Cortex of kidney (tissue), 1 donor: ENCODE results near the gene DENND4C.
"Not testable (repeated sequence)": the region's sequence is repeated elsewhere in the genome, so short reads cannot be mapped to it uniquely, and the experiment has no call there.

Experiments used
- DNase-seq: peaks from one replicate; lab custom pipeline; 2025; lab: John Stamatoyannopoulos, UW

The DENND4C gene

GRCh38 chr9:19372567-19372966 lies 142.1 kb downstream of the DENND4C start:
- no peak for DNase-seq

- no peak for DNase-seq
Measured at GRCh38 chr9:19373527-19373926, 143.0 kb downstream of the DENND4C start.

- no peak for DNase-seq
Measured at GRCh38 chr9:19375538-19375937, 145.0 kb downstream of the DENND4C start.

- no peak for DNase-seq
Measured at GRCh38 chr9:19376931-19377330, 146.4 kb downstream of the DENND4C start.

GRCh38 chr9:19378164-19378563 lies 147.7 kb downstream of the DENND4C start:
- no peak for DNase-seq

GRCh38 chr9:19378647-19379046 lies 148.2 kb downstream of the DENND4C start:
- no peak for DNase-seq

- DNase-seq, result no peak
Measured at GRCh38 chr9:19379283-19379682, 148.8 kb downstream of the DENND4C start.

- DNase-seq, result no peak
Measured at GRCh38 chr9:19379697-19380046, 149.2 kb downstream of the DENND4C start.

- no peak for DNase-seq
Measured at GRCh38 chr9:19380826-19381075, 150.3 kb downstream of the DENND4C start.

- DNase-seq, result no peak
Measured at GRCh38 chr9:19381656-19382055, 151.2 kb downstream of the DENND4C start.

- not testable (repeated sequence) for DNase-seq
Measured at GRCh38 chr9:19385212-19385611, 154.7 kb downstream of the DENND4C start.

- DNase-seq, result no peak
Measured at GRCh38 chr9:19385786-19386501, 155.5 kb downstream of the DENND4C start.

GRCh38 chr9:19386502-19387044 lies 156.1 kb downstream of the DENND4C start:
- no peak for DNase-seq

- no peak for DNase-seq
Measured at GRCh38 chr9:19387317-19387716, 156.8 kb downstream of the DENND4C start.

- not testable (repeated sequence) for DNase-seq
Measured at GRCh38 chr9:19389539-19389938, 159.0 kb downstream of the DENND4C start.

- DNase-seq, result no peak
Measured at GRCh38 chr9:19397845-19398244, 167.4 kb downstream of the DENND4C start.

GRCh38 chr9:19403231-19403630 lies 172.7 kb downstream of the DENND4C start:
- DNase-seq, result not testable (repeated sequence)

- no peak for DNase-seq
Measured at GRCh38 chr9:19404283-19405075, 174.0 kb downstream of the DENND4C start.

- no peak for DNase-seq
Measured at GRCh38 chr9:19405771-19406170, 175.3 kb downstream of the DENND4C start.

GRCh38 chr9:19408316-19408692 lies 177.8 kb downstream of the DENND4C start:
- DNase-seq, result no peak

- peak; percentile 69 for DNase-seq
Measured at GRCh38 chr9:19408693-19409400, 178.4 kb downstream of the DENND4C start, which contains the start of gene ACER2. Gene ACER2, plus strand, starts transcription at chr9:19409009. Its CDS starts 76 bp downstream, at chr9:19409085.

GRCh38 chr9:19409401-19410194 lies 179.1 kb downstream of the DENND4C start:
- no peak for DNase-seq
